Activated naive CD4-positive, alpha-beta T cell treated with anti-CD3 and anti-CD28 coated beads for 36 hours (primary cell): ENCODE measurements around the gene ADGRL2. TPM values are rescaled to one million over a fixed set of nuclear protein-coding genes. Genes with fewer than 3 reads are reported as not detected.

ENCODE experiments used
- CTCF ChIA-PET: fragments of 350-600 bp; sonication (Branson Sonifier 250); formaldehyde crosslinking; loops from one replicate; lab custom pipeline; 2021; ENCODE audit warnings: antibody characterized with exemption; lab: Charles Lee
- DNase-seq: peaks from one replicate; pipeline ENCODE4 v3.0.0-alpha.2; 2020
- H3K27ac Mint-ChIP-seq: one replicate; pipeline ENCODE4 v1.8.0; 2021; ENCODE audit warnings: mild to moderate bottlenecking, mixed read lengths
- H3K27me3 Mint-ChIP-seq: one replicate; pipeline ENCODE4 v1.8.0; 2021; ENCODE audit warnings: low read depth, mixed read lengths
- H3K36me3 Mint-ChIP-seq: one replicate; pipeline ENCODE4 v1.8.0; 2021; ENCODE audit warnings: low read depth, mixed read lengths
- H3K4me1 Mint-ChIP-seq: one replicate; pipeline ENCODE4 v1.8.0; 2021; ENCODE audit warnings: low read depth, mixed read lengths
- H3K4me3 Mint-ChIP-seq: one replicate; pipeline ENCODE4 v1.8.0; 2021; ENCODE audit warnings: mild to moderate bottlenecking, moderate library complexity, mixed read lengths
- H3K9me3 Mint-ChIP-seq: one replicate; pipeline ENCODE4 v1.8.0; 2021; ENCODE audit warnings: mixed read lengths
- intact Hi-C: fragments of 100-400 bp; cut with micrococcal nuclease; formaldehyde crosslinking; loops from one replicate; pipeline ENCODE4 v1.15.1; 2023
- total RNA-seq, 2 experiments: library from RNA; stranded (reverse); gene quantifications; one replicate each; pipeline ENCODE4 v1.2.3, GENCODE V29; 2021

Gene ADGRL2
- not detected for total RNA-seq

- Mint-ChIP-seq H3K36me3 (no peaks in the 10 kb centered on the region), H3K4me1 (peaks cover 6% of the 10 kb centered on the region), H3K9me3 (no peaks in the 10 kb centered on the region), H3K27me3 (peaks cover 49% of the 10 kb centered on the region), H3K27ac (no peak within 1 kb of the TSS), H3K4me3 (peak within 1 kb of the TSS; percentile 34)
- peak; percentile 7 for DNase-seq
- intact Hi-C loops: no loop called here
- CTCF ChIA-PET: interaction anchor here (0.6 kb wide), 1 partner anchor 384 kb away, joined by 3 read pairs; no protein-coding TSS in a partner anchor
Observed at GRCh38 chr1:81800695-81801650, at the start of gene ADGRL2. Gene ADGRL2, plus strand, starts transcription at chr1:81800934. Its CDS starts 36,051 bp downstream, at chr1:81836985.

GRCh38 chr1:81752840-81753239 lies 47.9 kb upstream of the ADGRL2 start:
- no peak for DNase-seq
- Mint-ChIP-seq H3K27me3 (no peaks in the 10 kb centered on the region), H3K4me1 (no peaks in the 10 kb centered on the region), H3K36me3 (no peaks in the 10 kb centered on the region), H3K27ac (no peak overlapping the region), H3K9me3 (peaks cover 2% of the 10 kb centered on the region), H3K4me3 (no peak overlapping the region)
- intact Hi-C loops: no loop called here
- CTCF ChIA-PET: no interaction called here

GRCh38 chr1:81754424-81754823 lies 46.3 kb upstream of the ADGRL2 start:
- Mint-ChIP-seq H3K27me3 (no peaks in the 10 kb centered on the region), H3K36me3 (no peaks in the 10 kb centered on the region), H3K4me1 (no peaks in the 10 kb centered on the region), H3K27ac (no peak overlapping the region), H3K9me3 (no peaks in the 10 kb centered on the region), H3K4me3 (no peak overlapping the region)
- CTCF ChIA-PET: no interaction called here
- intact Hi-C loops: no loop called here
- no peak for DNase-seq

GRCh38 chr1:81756872-81757271 lies 43.9 kb upstream of the ADGRL2 start:
- no peak for DNase-seq
- Mint-ChIP-seq H3K9me3 (no peaks in the 10 kb centered on the region), H3K36me3 (no peaks in the 10 kb centered on the region), H3K27me3 (no peaks in the 10 kb centered on the region), H3K27ac (no peak overlapping the region), H3K4me1 (no peaks in the 10 kb centered on the region), H3K4me3 (no peak overlapping the region)
- intact Hi-C loops: no loop called here
- CTCF ChIA-PET: no interaction called here

GRCh38 chr1:81757398-81758020 lies 43.2 kb upstream of the ADGRL2 start:
- no peaks in the 10 kb centered on the region for H3K9me3 Mint-ChIP-seq
- H3K4me3 Mint-ChIP-seq: no peak overlapping the region
- DNase-seq: no peak
- CTCF ChIA-PET: no interaction called here
- no peaks in the 10 kb centered on the region for H3K36me3 Mint-ChIP-seq
- no peaks in the 10 kb centered on the region for H3K4me1 Mint-ChIP-seq
- no peak overlapping the region for H3K27ac Mint-ChIP-seq
- H3K27me3 Mint-ChIP-seq: no peaks in the 10 kb centered on the region
- intact Hi-C loops: no loop called here

GRCh38 chr1:81758181-81758580 lies 42.6 kb upstream of the ADGRL2 start:
- CTCF ChIA-PET: no interaction called here
- Mint-ChIP-seq H3K36me3 (no peaks in the 10 kb centered on the region), H3K4me3 (no peak overlapping the region), H3K9me3 (no peaks in the 10 kb centered on the region), H3K4me1 (no peaks in the 10 kb centered on the region), H3K27ac (no peak overlapping the region), H3K27me3 (no peaks in the 10 kb centered on the region)
- no peak for DNase-seq
- intact Hi-C loops: no loop called here

- no peaks in the 10 kb centered on the region for H3K9me3 Mint-ChIP-seq
- H3K4me3 Mint-ChIP-seq: no peak overlapping the region
- intact Hi-C loops: no loop called here
- DNase-seq: no peak
- H3K36me3 Mint-ChIP-seq: no peaks in the 10 kb centered on the region
- no peaks in the 10 kb centered on the region for H3K27me3 Mint-ChIP-seq
- CTCF ChIA-PET: interaction anchor here (0.6 kb wide), 1 partner anchor 1877 kb away, joined by 3 read pairs; no protein-coding TSS in a partner anchor
- no peaks in the 10 kb centered on the region for H3K4me1 Mint-ChIP-seq
- no peak overlapping the region for H3K27ac Mint-ChIP-seq
Observed at GRCh38 chr1:81760477-81761097, 40.1 kb upstream of the ADGRL2 start.

GRCh38 chr1:81775510-81775909 lies 25.2 kb upstream of the ADGRL2 start:
- H3K9me3 Mint-ChIP-seq: no peaks in the 10 kb centered on the region
- intact Hi-C loops: no loop called here
- no peaks in the 10 kb centered on the region for H3K27me3 Mint-ChIP-seq
- DNase-seq: no peak
- H3K27ac Mint-ChIP-seq: no peak overlapping the region
- H3K36me3 Mint-ChIP-seq: no peaks in the 10 kb centered on the region
- CTCF ChIA-PET: no interaction called here
- no peak overlapping the region for H3K4me3 Mint-ChIP-seq
- no peaks in the 10 kb centered on the region for H3K4me1 Mint-ChIP-seq

GRCh38 chr1:81780705-81781454 lies 19.9 kb upstream of the ADGRL2 start:
- Mint-ChIP-seq H3K4me3 (no peak overlapping the region), H3K27ac (no peak overlapping the region), H3K9me3 (peaks cover 3% of the 10 kb centered on the region), H3K27me3 (no peaks in the 10 kb centered on the region), H3K36me3 (no peaks in the 10 kb centered on the region), H3K4me1 (no peaks in the 10 kb centered on the region)
- no peak for DNase-seq
- CTCF ChIA-PET: no interaction called here
- intact Hi-C loops: no loop called here

- H3K36me3 Mint-ChIP-seq: no peaks in the 10 kb centered on the region
- no peak overlapping the region for H3K27ac Mint-ChIP-seq
- CTCF ChIA-PET: no interaction called here
- intact Hi-C loops: no loop called here
- H3K4me1 Mint-ChIP-seq: no peaks in the 10 kb centered on the region
- H3K27me3 Mint-ChIP-seq: no peaks in the 10 kb centered on the region
- DNase-seq: no peak
- peaks cover 3% of the 10 kb centered on the region for H3K9me3 Mint-ChIP-seq
- H3K4me3 Mint-ChIP-seq: no peak overlapping the region
Observed at GRCh38 chr1:81781749-81782148, 19.0 kb upstream of the ADGRL2 start.

- no peak overlapping the region for H3K4me3 Mint-ChIP-seq
- no peak overlapping the region for H3K27ac Mint-ChIP-seq
- no peaks in the 10 kb centered on the region for H3K36me3 Mint-ChIP-seq
- H3K27me3 Mint-ChIP-seq: no peaks in the 10 kb centered on the region
- CTCF ChIA-PET: no interaction called here
- H3K4me1 Mint-ChIP-seq: no peaks in the 10 kb centered on the region
- no peaks in the 10 kb centered on the region for H3K9me3 Mint-ChIP-seq
- intact Hi-C loops: no loop called here
- DNase-seq: no peak
Observed at GRCh38 chr1:81792184-81792583, 8.6 kb upstream of the ADGRL2 start.

GRCh38 chr1:81797701-81798100 lies 3.0 kb upstream of the ADGRL2 start:
- no peak overlapping the region for H3K4me3 Mint-ChIP-seq
- H3K36me3 Mint-ChIP-seq: no peaks in the 10 kb centered on the region
- H3K9me3 Mint-ChIP-seq: no peaks in the 10 kb centered on the region
- H3K27ac Mint-ChIP-seq: no peak overlapping the region
- peaks cover 6% of the 10 kb centered on the region for H3K4me1 Mint-ChIP-seq
- DNase-seq: no peak
- H3K27me3 Mint-ChIP-seq: peaks cover 26% of the 10 kb centered on the region
- CTCF ChIA-PET: no interaction called here
- intact Hi-C loops: no loop called here
